Bronchial epithelial cell (primary cell): Measurements from ENCODE around the gene ADGRD1. TPM values are rescaled to one million over a fixed set of nuclear protein-coding genes. Genes with fewer than 3 reads are reported as not detected.

ENCODE experiments used
- DNase-seq: peaks from one replicate; pipeline ENCODE4 v3.0.0-alpha.2; 2010; ENCODE audit warnings: low read depth
- FAIRE-seq: peaks from 2 replicates; lab custom pipeline; 2011; peaks lifted over from hg19 to GRCh38; lab: Jason Lieb, UNC
- H3K27me3 ChIP-seq: 2 replicates; pipeline ENCODE4 v1.5.1; 2011; ENCODE audit warnings: low read length; ENCODE audit not compliant: control insufficient read depth, insufficient read depth
- H3K36me3 ChIP-seq: 2 replicates; pipeline ENCODE4 v1.5.1; 2011; ENCODE audit warnings: low read length; ENCODE audit not compliant: control insufficient read depth, insufficient read depth
- H3K4me3 ChIP-seq: 2 replicates; pipeline ENCODE4 v1.5.1; 2011; ENCODE audit warnings: mild to moderate bottlenecking, low read depth, low read length, control low read depth
- total RNA-seq: library from RNA; depleted of rRNA; stranded (reverse); fragments of >200 nt; gene quantifications from 2 replicates; pipeline ENCODE4 v1.2.1, GENCODE V29; 2014
- TF ChIP-seq, protein P1 (sequence below): IDR thresholded peaks from 2 replicates; pipeline ENCODE4 v1.5.1; 2011; ENCODE audit warnings: mild to moderate bottlenecking, moderate library complexity, low read length, control low read depth, inconsistent platforms; ENCODE audit not compliant: insufficient read depth, severe bottlenecking

ADGRD1 gene
- total RNA-seq, 1 donor from 2014 or later, result not detected

DNA sequence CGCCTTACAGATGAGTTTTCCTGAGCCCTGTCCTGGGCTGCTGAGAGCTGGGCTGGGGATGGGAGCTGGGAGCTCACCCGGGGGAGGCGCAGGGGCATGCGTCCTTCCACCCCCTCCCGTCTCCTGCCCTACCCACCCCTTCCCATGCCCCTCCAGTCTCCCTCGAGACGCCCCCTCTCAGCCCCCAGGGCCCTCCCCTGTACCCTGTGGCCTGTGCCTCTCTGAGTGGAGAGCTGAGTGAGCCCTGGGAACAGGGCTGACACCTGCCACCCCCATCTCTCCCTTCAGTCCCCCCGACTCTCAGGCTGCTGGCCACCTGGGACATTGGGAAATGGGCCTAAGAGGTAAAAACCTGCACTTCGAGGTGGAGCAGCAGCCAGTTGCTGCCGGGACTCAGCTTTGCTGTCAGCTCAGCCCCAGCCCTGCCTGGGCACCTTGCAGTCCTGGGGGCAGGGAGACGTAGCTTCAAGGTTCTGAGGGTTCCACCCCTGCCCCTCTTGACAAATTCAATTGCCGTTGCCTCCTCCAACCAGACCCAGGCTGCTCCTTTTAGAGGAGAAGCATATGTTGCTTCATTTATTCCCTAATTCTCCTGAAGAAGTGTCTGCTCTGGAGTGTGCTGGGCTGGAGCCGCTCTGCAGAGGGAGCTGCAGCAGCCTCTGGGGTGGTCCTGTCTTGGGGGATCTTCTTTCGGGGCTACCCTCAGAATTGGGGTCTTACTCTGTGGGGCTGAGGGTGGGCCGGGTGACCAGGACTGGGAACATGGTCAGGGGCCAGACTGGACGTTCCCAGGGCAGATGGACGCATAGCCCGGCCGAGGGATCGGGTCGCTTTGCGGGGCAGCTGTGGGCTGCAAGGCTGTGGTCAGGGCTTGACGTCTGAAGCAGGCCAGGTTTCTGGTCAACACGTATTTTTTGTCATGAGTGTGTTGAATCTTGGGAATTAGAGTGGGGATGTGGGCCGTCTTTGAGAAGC lies 141.4 kb downstream of the ADGRD1 start:
- Histone ChIP-seq H3K27me3 (no peaks in the 10 kb centered on the region), H3K36me3 (no peaks in the 10 kb centered on the region), H3K4me3 (no peak overlapping the region)
- TF ChIP-seq, protein P1, sequence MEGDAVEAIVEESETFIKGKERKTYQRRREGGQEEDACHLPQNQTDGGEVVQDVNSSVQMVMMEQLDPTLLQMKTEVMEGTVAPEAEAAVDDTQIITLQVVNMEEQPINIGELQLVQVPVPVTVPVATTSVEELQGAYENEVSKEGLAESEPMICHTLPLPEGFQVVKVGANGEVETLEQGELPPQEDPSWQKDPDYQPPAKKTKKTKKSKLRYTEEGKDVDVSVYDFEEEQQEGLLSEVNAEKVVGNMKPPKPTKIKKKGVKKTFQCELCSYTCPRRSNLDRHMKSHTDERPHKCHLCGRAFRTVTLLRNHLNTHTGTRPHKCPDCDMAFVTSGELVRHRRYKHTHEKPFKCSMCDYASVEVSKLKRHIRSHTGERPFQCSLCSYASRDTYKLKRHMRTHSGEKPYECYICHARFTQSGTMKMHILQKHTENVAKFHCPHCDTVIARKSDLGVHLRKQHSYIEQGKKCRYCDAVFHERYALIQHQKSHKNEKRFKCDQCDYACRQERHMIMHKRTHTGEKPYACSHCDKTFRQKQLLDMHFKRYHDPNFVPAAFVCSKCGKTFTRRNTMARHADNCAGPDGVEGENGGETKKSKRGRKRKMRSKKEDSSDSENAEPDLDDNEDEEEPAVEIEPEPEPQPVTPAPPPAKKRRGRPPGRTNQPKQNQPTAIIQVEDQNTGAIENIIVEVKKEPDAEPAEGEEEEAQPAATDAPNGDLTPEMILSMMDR, result no peak
- DNase-seq (no peak), FAIRE-seq (no peak)

- Histone ChIP-seq H3K27me3 (no peaks in the 10 kb centered on the region), H3K36me3 (no peaks in the 10 kb centered on the region), H3K4me3 (no peak overlapping the region)
- TF ChIP-seq, protein P1, result no peak
- FAIRE-seq (no peak), DNase-seq (no peak)
Measured at GRCh38 chr12:131095826-131096680, 142.3 kb downstream of the ADGRD1 start.

DNA sequence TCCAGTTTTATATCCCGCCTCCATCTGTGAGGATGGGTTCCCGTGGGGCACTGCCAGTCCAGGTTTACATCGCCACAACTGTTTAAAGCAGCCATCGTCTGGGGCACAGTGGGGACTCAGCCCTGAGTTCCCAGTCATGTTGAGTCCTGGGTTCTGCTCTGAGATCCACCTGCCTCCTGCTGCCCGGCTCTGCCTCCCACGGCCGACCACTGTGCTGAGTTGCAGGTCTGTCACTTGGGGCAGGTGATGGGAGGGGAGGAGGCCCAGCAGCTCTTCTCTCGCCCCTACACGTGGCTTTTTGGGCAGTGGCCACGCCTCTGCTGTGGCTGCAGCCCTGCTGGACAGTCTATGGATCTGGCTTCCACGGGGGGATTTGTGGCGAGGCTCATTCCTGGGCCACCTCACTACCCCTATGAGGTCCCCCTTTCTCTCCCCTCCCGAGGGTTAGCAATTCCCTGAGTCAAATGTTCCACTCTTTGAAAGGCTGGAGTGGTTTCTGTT lies 143.0 kb downstream of the ADGRD1 start:
- FAIRE-seq, result no peak
- Histone ChIP-seq H3K4me3 (no peak overlapping the region), H3K27me3 (no peaks in the 10 kb centered on the region), H3K36me3 (no peaks in the 10 kb centered on the region)
- no peak for DNase-seq
- TF ChIP-seq, protein P1, result no peak

DNA sequence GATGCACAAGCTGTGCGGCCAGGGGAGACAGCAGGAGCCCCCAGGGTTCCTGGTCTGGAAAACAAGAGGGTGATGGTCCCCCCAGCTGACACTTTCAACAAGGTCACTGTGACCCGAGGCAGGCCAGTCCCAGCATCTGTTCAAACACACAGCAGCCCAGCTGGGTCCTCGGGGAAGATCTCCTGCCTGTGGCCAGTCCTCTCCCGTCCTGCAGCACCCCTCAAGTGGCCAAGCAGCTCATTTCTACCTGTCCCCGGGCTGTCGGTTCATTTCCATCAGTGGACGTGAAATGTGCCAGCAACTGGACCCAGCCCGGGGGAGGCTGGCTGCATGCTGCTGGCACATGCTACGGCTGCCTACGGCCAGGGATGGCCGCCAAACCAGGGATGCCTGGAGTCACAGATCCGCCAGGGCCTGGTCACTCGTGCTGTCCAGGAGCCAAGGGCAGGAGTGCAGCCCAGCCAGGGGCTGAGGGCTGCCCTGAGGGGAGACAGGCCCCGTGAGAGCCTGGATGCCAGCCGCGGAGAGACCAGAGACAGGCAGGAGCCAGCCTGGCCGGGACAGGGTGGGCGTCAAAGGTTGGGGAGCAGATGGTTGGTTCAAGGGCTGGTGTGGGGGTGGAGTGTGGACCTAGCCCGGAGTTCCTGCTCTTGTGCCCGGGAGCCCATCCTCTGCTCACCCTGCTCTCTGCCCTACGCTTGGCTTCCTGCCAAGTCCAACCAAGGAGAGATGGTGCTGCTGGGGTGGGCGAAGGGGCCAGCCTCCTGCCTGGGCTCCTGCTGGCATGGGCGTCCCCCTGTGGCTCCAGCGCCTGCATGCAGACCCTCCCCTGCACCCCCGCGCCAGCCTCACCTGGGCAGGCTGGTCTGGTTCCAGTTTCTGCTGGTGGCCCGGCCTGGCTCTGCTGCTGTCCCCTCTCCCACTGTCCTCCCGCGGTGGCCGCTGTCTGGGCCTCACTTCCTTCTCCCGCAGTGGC lies 143.8 kb downstream of the ADGRD1 start:
- Histone ChIP-seq H3K27me3 (no peaks in the 10 kb centered on the region), H3K36me3 (no peaks in the 10 kb centered on the region), H3K4me3 (no peak overlapping the region)
- FAIRE-seq (no peak), DNase-seq (no peak)
- TF ChIP-seq, protein P1, result no peak
